GM23248 (cell line): ENCODE measurements around the gene ACOX3. TPM values are rescaled to one million over a fixed set of nuclear protein-coding genes. Genes with fewer than 3 reads are reported as not detected.

Experiments
- DNase-seq: peaks from one replicate; pipeline ENCODE4 v3.0.0-alpha.2; 2015
- H2AFZ ChIP-seq: fragments of 200-600 bp; sonication (generic); 2 replicates; pipeline ENCODE4 v1.6.1; 2016; ENCODE audit warnings: antibody characterized with exemption
- H3F3A ChIP-seq: fragments of 200-600 bp; sonication (generic); 2 replicates; pipeline ENCODE4 v1.6.1; 2016; ENCODE audit warnings: mild to moderate bottlenecking, antibody characterized with exemption, mixed run types; ENCODE audit not compliant: insufficient read depth
- H3K27ac ChIP-seq: fragments of 200-600 bp; sonication (generic); 2 replicates; pipeline ENCODE4 v1.5.1; 2016; ENCODE audit warnings: mild to moderate bottlenecking
- H3K27me3 ChIP-seq: fragments of 200-600 bp; sonication (generic); replicated peaks from 2 replicates; pipeline ENCODE4 v1.6.1; 2016; ENCODE audit warnings: mild to moderate bottlenecking; ENCODE audit not compliant: insufficient read depth
- H3K36me3 ChIP-seq: fragments of 200-600 bp; sonication (generic); 2 replicates; pipeline ENCODE4 v1.6.1; 2016; ENCODE audit warnings: low read depth, mild to moderate bottlenecking
- H3K4me1 ChIP-seq: fragments of 200-600 bp; sonication (generic); 2 replicates; pipeline ENCODE4 v1.6.1; 2016; ENCODE audit warnings: mild to moderate bottlenecking; ENCODE audit not compliant: insufficient read depth
- H3K4me2 ChIP-seq: fragments of 200-600 bp; sonication (generic); one replicate; pipeline ENCODE4 v1.6.1; 2016; ENCODE audit warnings: mild to moderate bottlenecking; ENCODE audit not compliant: unreplicated experiment
- H3K4me3 ChIP-seq: fragments of 200-600 bp; sonication (generic); 2 replicates; pipeline ENCODE4 v1.5.1; 2016; ENCODE audit warnings: mild to moderate bottlenecking
- H3K79me2 ChIP-seq: fragments of 200-600 bp; sonication (generic); 2 replicates; pipeline ENCODE4 v1.6.1; 2016; ENCODE audit warnings: mild to moderate bottlenecking; ENCODE audit not compliant: insufficient read depth
- H3K9ac ChIP-seq: fragments of 200-600 bp; sonication (generic); 2 replicates; pipeline ENCODE4 v1.6.1; 2016; ENCODE audit warnings: mild to moderate bottlenecking
- H3K9me2 ChIP-seq: fragments of 200-600 bp; sonication (generic); 2 replicates; pipeline ENCODE4 v1.6.1; 2016; ENCODE audit warnings: mixed run types, mild to moderate bottlenecking, moderate library complexity; ENCODE audit not compliant: insufficient read depth
- H3K9me3 ChIP-seq: fragments of 200-600 bp; sonication (generic); one replicate; pipeline ENCODE4 v1.6.1; 2017; ENCODE audit warnings: low read depth
- H4K20me1 ChIP-seq: fragments of 200-600 bp; sonication (generic); 2 replicates; pipeline ENCODE4 v1.6.0; 2016; ENCODE audit not compliant: insufficient read depth
- EZH2 ChIP-seq: fragments of 200-600 bp; sonication (generic); IDR thresholded peaks from 2 replicates; pipeline ENCODE4 v1.6.1; 2018; ENCODE audit warnings: antibody characterized with exemption, mild to moderate bottlenecking; ENCODE audit not compliant: insufficient read depth, poor library complexity, severe bottlenecking
- EZH2phosphoT487 ChIP-seq: fragments of 200-600 bp; sonication (generic); IDR thresholded peaks from 2 replicates; pipeline ENCODE4 v1.6.1; 2018; ENCODE audit warnings: antibody characterized with exemption, moderate library complexity, mild to moderate bottlenecking, low read depth; ENCODE audit not compliant: insufficient read depth
- WGBS, 2 experiments: methylation state at CpG; one replicate each; pipeline ENCODE4 v1.1.6; 2015 to 2017; ENCODE audit warnings: low lambda C conversion rate in 2 of 2, low coverage in 1 of 2; ENCODE audit errors: missing lambda C conversion rate in 2 of 2; 5-methylcytosine and 5-hydroxymethylcytosine counted together
- in situ Hi-C: fragments of 300-500 bp; cut with MboI; formaldehyde crosslinking; loops from 2 replicates; pipeline ENCODE4 v1.15.0; 2020
- polyA plus RNA-seq: library from polyadenylated mRNA; unstranded; fragments of >200 nt; fragmentation: Nextera tagmentation; extraction: Ambion mirVana; gene quantifications from 2 replicates; pipeline ENCODE4 v1.2.1, GENCODE V29; 2016
- total RNA-seq: library from RNA; depleted of rRNA; stranded (reverse); fragments of >200 nt; shearing (Covaris generic); gene quantifications from 2 replicates; pipeline ENCODE4 v1.2.3, GENCODE V29; 2014

ACOX3 gene
- total and polyA plus RNA-seq, 2 experiments from 2014 or later, result 24.7 to 33.8 TPM

DNA sequence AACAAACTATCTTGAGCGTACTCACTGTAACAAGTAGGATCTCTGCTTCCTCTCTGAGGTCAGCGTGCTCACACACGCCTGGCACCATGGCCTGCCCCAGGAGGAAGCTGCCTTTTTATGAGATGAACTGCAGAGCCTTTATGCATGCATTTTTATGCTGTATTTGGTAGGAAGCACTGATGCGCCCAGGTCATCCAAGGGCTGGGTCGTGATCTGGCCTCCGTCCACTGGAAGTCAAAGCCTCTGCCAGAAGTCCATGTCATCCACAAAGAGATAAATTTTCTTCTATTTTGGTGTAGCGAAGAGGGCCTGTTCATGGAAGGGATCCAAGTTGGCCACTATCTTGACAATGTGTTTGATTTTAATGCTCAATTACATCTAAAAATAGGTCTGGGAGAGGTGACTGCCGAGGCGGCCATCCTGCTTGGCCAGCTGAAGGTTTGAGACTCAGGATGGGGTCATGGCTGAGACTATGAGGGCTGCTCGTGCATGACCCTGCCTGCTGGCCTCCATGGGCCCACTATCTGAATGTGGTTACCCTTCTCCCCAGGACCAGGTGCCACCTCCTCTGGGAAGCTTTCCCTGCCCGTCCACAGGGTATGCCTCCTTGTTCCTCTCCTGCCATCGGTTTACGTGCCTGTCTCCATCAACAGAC is 120.7 kb downstream of the ACOX3 start:
- no peak overlapping the region for H3K27ac ChIP-seq
- in situ Hi-C loops, result no loop called here

DNA sequence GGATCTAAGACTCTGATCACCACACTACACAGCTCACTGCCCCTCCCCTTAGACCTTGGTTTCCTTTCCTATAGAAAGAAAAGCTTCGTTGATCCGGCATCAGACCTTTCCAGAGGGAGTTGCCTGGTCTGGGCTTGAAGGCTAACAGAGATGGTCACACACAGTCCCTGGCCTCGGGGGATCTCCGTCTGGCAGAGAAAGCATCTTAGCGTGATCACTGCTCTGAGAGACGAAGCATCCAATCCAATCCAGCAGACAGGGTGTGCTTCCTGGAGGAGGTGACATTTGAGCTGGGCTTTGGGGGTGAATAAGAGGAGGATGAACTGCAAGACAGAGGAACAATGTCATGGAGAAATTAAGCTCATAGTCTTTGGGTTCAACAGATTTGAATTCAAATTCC is 121.5 kb downstream of the ACOX3 start:
- no peak for DNase-seq
- Histone ChIP-seq H4K20me1 (no peaks in the 10 kb centered on the region), H3K4me3 (no peak overlapping the region), H3F3A (no peaks in the 10 kb centered on the region), H3K9me3 (no peaks in the 10 kb centered on the region), H3K27me3 (no peaks in the 10 kb centered on the region), H3K36me3 (no peaks in the 10 kb centered on the region), H3K4me1 (peaks cover 7% of the 10 kb centered on the region; the same call in 1 of the 2 replicates), H3K9ac (no peak overlapping the region), H3K9me2 (no peaks in the 10 kb centered on the region), H2AFZ (no peak overlapping the region), H3K79me2 (no peaks in the 10 kb centered on the region), H3K4me2 (no peak overlapping the region), H3K27ac (no peak overlapping the region)
- 94 to 100% methylated on average over 6 of the region's 6 CpGs for WGBS, 2 experiments
- in situ Hi-C loops, result no loop called here
- TF ChIP-seq EZH2phosphoT487, result no peak
- TF ChIP-seq EZH2, result no peak

More for the DNA sequence above, 120.7 kb downstream of the ACOX3 start:
- Histone ChIP-seq H3K9me2 (no peaks in the 10 kb centered on the region), H3K4me2 (no peak overlapping the region), H3F3A (no peaks in the 10 kb centered on the region), H3K4me3 (no peak overlapping the region), H3K4me1 (peaks cover 7% of the 10 kb centered on the region; the same call in 1 of the 2 replicates), H3K9me3 (no peaks in the 10 kb centered on the region), H3K36me3 (no peaks in the 10 kb centered on the region), H3K79me2 (no peaks in the 10 kb centered on the region), H3K9ac (no peak overlapping the region), H3K27me3 (no peaks in the 10 kb centered on the region), H2AFZ (no peak overlapping the region), H4K20me1 (no peaks in the 10 kb centered on the region)
- TF ChIP-seq EZH2 (no peak), EZH2phosphoT487 (no peak)
- 57 to 58% methylated on average over 13 of the region's 13 CpGs for WGBS, 2 experiments
- no peak for DNase-seq

DNA sequence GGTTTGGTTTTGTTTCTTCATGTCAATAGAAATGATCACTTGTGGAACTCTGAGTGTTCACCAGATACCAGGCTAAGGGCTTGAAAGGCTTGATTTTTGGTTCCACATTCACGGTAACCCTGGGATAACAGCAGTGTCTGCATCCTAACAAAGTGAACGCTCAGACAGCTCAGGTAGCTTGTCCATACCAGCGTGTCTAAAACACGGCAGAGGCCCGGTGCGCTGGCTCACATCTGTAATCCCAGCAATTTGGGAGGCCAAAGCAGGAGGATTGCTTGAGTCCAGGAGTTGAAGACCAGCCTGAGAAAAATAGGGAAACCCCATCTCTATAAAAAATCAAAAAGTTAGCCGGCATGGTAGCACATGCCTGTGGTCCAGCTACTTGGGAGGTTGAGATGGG is 122.0 kb downstream of the ACOX3 start:
- no peaks in the 10 kb centered on the region for H3K9me3 ChIP-seq
- H3K9me2 ChIP-seq, result no peaks in the 10 kb centered on the region
- no peaks in the 10 kb centered on the region for H3K36me3 ChIP-seq
- DNase-seq, result no peak
- no peak overlapping the region for H3K27ac ChIP-seq
- no peak overlapping the region for H2AFZ ChIP-seq
- H4K20me1 ChIP-seq, result no peaks in the 10 kb centered on the region
- no peaks in the 10 kb centered on the region for H3F3A ChIP-seq
- in situ Hi-C loops, result no loop called here
- peaks cover 7% of the 10 kb centered on the region; the same call in 1 of the 2 replicates for H3K4me1 ChIP-seq
- no peak overlapping the region for H3K4me2 ChIP-seq
- TF ChIP-seq EZH2phosphoT487, result no peak
- no peak for TF ChIP-seq EZH2
- no peaks in the 10 kb centered on the region for H3K79me2 ChIP-seq
- WGBS, 2 experiments, result 92 to 94% methylated on average over 7 of the region's 7 CpGs
- no peaks in the 10 kb centered on the region for H3K27me3 ChIP-seq
- no peak overlapping the region for H3K9ac ChIP-seq
- H3K4me3 ChIP-seq, result no peak overlapping the region

DNA sequence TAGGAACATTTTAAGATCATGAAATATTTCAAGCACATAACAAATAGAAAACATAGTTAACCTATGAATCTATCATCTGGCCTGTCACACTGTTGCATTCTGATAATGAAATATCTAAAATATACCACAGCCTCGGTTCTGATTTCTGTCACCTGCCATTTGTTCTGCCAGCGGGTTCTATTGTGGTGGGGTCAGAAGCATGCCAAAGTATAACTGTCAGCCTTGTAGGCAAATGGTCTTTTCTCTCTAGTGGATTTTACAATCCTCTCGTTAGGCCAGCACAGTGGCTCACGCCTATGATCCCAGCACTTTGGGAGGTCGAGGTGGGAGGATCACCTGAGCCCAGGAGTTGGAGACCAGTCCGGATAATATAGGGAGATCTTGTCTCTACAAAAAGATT is 123.0 kb downstream of the ACOX3 start:
- in situ Hi-C loops, result no loop called here
- no peaks in the 10 kb centered on the region for H3F3A ChIP-seq

More for the DNA sequence above, 123.0 kb downstream of the ACOX3 start:
- Histone ChIP-seq H3K27me3 (no peaks in the 10 kb centered on the region), H3K4me1 (peaks cover 7% of the 10 kb centered on the region; the same call in 1 of the 2 replicates), H3K9me2 (no peaks in the 10 kb centered on the region), H3K9ac (no peak overlapping the region), H3K27ac (no peak overlapping the region), H3K4me3 (no peak overlapping the region), H3K36me3 (no peaks in the 10 kb centered on the region), H4K20me1 (no peaks in the 10 kb centered on the region), H3K79me2 (no peaks in the 10 kb centered on the region), H3K4me2 (no peak overlapping the region), H3K9me3 (no peaks in the 10 kb centered on the region), H2AFZ (no peak overlapping the region)
- no peak for DNase-seq
- no peak for TF ChIP-seq EZH2
- no peak for TF ChIP-seq EZH2phosphoT487
- 71 to 73% methylated on average over 6 of the region's 6 CpGs for WGBS, 2 experiments
